Measurements from ENCODE around the gene GNE.

The GNE gene

DNA sequence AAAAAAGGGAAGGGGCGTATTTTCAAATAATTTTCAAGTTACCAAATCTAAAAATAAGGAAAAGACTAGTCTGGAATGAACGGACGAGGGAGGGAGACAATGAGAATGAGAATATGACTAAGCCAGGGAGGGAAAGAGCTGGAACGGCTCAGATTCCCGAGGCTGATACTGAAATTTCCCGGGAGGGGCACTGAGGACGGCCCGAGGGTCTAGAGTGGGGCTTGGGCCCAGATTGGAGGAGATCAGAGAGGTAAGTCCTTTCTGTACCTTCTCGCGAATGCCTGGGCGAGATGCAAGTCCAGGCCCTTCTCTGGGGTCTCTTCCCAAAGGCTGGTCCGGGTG lies 92.5 kb downstream of the GNE start:
- no peak for DNase-seq

DNA sequence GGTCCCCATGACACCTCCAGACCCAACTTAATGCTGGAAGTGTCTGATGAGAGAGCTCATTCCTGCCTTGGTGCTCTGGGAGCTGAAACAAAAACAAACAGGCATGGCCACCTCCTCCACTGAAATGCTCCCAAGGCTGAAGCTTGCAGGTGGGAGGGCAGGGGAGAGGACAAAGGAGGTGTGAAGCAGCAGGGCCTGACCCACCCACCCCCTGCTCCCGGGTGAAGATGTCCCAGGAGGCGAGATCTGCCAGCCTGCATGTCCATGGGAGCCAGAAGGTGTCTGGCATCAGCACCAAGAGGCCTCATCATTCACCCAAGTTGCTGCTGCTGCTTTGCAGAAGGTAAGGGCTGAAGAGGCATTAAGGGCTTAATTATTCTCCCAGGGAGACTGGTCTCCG lies 93.3 kb downstream of the GNE start:
- no peak for DNase-seq
